ENCODE measurements around the gene PTPA.
"Not testable (repeated sequence)": the region's sequence is repeated elsewhere in the genome, so short reads cannot be mapped to it uniquely, and the experiment has no call there.

Gene PTPA

GRCh38 chr9:129109952-129110739 lies 1.1 kb upstream of the PTPA start:
- peak; percentile 29 for DNase-seq

GRCh38 chr9:129111528-129112151 lies 425 bp downstream of the PTPA start:
- DNase-seq = peak; percentile 52

- not testable (repeated sequence) for DNase-seq
These were observed 1.3 kb downstream of the PTPA start for GRCh38 chr9:129112526-129112925.

- DNase-seq = no peak
These were observed 2.6 kb downstream of the PTPA start for GRCh38 chr9:129113645-129114304.

GRCh38 chr9:129118799-129119198 lies 7.6 kb downstream of the PTPA start:
- DNase-seq = no peak

GRCh38 chr9:129121483-129121882 lies 10.3 kb downstream of the PTPA start:
- no peak for DNase-seq

GRCh38 chr9:129122133-129122532 lies 10.9 kb downstream of the PTPA start:
- no peak for DNase-seq

GRCh38 chr9:129122976-129123375 lies 11.8 kb downstream of the PTPA start:
- DNase-seq = not testable (repeated sequence)

GRCh38 chr9:129124506-129125069 lies 13.4 kb downstream of the PTPA start:
- no peak for DNase-seq

- DNase-seq = no peak
These were observed 14.3 kb downstream of the PTPA start for GRCh38 chr9:129125478-129125877.

- DNase-seq = no peak
These were observed 15.8 kb downstream of the PTPA start for GRCh38 chr9:129126749-129127618.

- no peak for DNase-seq
These were observed 17.5 kb downstream of the PTPA start for GRCh38 chr9:129128689-129129088.

GRCh38 chr9:129130271-129130670 lies 19.1 kb downstream of the PTPA start:
- not testable (repeated sequence) for DNase-seq

- no peak for DNase-seq
These were observed 19.6 kb downstream of the PTPA start for GRCh38 chr9:129130791-129131190.

- peak; percentile 92 for DNase-seq
These were observed 20.3 kb downstream of the PTPA start for GRCh38 chr9:129131300-129132145.

GRCh38 chr9:129133082-129133481 lies 21.9 kb downstream of the PTPA start:
- no peak for DNase-seq

GRCh38 chr9:129135476-129135875 lies 24.3 kb downstream of the PTPA start:
- no peak for DNase-seq

GRCh38 chr9:129136446-129137035 lies 25.3 kb downstream of the PTPA start:
- DNase-seq = no peak

- DNase-seq = no peak
These were observed 26.3 kb downstream of the PTPA start for GRCh38 chr9:129137292-129138143.

- DNase-seq = no peak
These were observed 26.9 kb downstream of the PTPA start for GRCh38 chr9:129138144-129138462.

All from stimulated activated CD8-positive, alpha-beta memory T cell treated with anti-CD3 and anti-CD28 coated beads, Interleukin-4, amount 100 ng/mL, for 48 hours (primary cell).